Measurements from ENCODE around the gene GCNT2.
"Not testable (repeated sequence)": the region's sequence is repeated elsewhere in the genome, so short reads cannot be mapped to it uniquely, and the experiment has no call there.

GCNT2 gene

GRCh38 chr6:10578723-10579122 is 57.6 kb downstream of the GCNT2 start:
- no peak for DNase-seq (ENCODE audit: low read depth in 1 of 2, low spot score in 1 of 2)

DNA sequence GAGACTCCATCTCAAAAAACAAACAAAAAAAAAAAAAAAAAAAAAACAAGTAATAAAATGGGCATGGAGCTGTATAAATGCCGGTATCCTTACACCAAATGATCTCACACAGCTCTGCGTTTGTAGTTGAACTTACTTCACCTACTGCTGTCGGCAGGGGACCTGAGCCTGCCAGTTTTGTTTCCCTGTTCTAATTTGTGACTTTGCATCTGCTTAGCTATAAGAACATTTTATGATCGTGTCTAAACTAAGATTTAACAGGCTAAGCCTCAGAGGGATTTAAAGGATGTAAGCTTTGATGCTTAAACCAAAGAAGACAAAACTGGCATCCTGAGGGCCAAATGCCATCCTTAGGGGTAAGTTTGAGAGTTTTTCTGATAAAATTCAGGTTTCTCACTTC is 58.7 kb downstream of the GCNT2 start:
- DNase-seq (ENCODE audit: low read depth in 1 of 2, low spot score in 1 of 2) = no peak

- DNase-seq (ENCODE audit: low read depth in 1 of 2, low spot score in 1 of 2) = no peak
Measured at GRCh38 chr6:10580570-10580969, 59.4 kb downstream of the GCNT2 start.

DNA sequence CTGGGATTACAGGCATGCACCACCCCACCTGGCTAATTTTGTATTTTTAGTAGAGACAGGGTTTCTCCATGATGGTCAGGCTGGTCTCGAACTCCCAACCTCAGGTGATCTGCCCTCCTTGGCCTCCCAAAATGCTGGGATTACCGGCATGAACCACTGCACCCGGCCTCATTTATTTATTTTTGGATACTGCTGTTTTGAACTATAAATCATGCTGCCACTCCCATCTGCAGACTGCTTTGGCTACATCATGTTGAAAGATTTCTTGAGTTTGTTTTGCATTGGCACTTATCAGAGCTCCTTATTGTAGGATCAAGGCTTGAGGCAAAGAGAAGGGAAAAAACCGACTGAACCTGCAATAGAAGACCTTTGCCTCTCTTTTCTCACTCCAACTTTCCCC is 60.3 kb downstream of the GCNT2 start:
- not testable (repeated sequence) for DNase-seq (ENCODE audit: low read depth in 1 of 2, low spot score in 1 of 2)

DNA sequence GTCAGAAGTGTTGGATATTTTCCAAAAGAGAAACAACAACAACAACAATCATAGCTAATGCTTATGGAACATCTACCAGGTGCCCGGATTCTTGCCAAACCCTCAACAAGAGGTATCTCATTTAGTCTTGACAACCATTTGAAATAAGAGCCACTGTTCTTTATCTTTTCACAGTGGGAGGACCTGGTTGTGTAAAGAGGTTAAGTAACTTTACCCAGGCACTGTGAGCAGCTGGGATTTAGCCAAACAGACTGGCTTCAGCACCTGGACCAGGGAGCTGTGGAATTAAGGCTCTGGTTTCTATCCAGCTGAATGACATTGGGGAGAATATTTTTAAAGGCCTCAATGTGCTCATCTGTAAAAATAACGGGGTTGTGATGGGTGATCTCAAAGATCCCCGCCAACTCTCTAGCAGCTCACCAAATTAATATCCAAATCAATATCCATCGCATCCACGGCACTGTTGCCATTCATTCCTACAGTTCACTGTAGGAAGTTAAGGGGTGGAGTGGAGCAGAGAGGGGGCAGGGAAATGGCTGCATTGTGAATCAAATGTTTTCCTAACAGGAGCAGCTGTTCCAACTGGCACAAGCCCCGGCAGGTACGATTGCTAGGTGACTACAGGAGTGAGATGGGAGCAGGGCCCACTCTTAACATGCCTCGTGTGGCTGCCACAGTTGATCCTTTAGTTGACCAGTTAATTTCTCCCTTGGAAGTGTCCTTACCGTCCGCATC is 61.8 kb downstream of the GCNT2 start:
- DNase-seq (ENCODE audit: low read depth in 1 of 2, low spot score in 1 of 2) = no peak

DNA sequence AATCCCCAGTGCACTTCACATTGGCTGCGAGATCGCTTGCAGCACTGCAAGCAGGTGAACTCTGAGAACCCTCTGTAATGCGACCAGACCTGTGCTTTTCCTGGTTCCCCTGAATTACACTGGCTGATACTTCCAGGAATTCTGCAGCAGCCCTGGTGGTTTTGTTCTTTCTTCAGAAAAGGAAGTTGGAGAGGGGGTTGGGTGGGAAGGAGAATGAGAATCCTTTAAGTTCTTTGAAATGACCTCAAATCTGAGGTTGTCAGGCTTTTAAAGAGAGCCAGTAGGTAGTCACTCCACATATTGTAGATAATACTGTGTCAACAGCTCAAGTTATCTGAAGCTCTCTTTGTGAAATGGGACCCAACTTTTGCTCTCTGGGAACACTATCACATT is 62.4 kb downstream of the GCNT2 start:
- no peak for DNase-seq (ENCODE audit: low read depth in 1 of 2, low spot score in 1 of 2)

- DNase-seq (ENCODE audit: low read depth in 1 of 2, low spot score in 1 of 2) = no peak
Measured at GRCh38 chr6:10584607-10585006, 63.5 kb downstream of the GCNT2 start.

- DNase-seq (ENCODE audit: low read depth in 1 of 2, low spot score in 1 of 2) = no peak
Measured at GRCh38 chr6:10585209-10585845, 64.2 kb downstream of the GCNT2 start.

DNA sequence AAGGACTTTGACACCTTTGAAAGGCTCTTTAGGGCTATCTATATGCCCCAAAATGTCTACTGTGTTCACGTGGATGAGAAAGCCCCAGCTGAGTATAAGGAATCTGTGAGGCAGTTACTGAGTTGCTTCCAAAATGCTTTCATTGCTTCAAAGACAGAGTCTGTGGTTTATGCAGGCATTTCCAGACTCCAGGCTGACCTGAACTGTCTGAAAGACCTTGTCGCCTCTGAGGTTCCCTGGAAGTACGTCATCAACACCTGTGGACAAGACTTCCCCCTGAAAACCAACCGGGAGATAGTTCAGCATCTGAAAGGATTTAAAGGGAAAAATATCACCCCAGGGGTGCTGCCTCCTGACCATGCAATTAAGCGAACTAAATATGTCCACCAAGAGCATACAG is 65.2 kb downstream of the GCNT2 start:
- no peak for DNase-seq (ENCODE audit: low read depth in 1 of 2, low spot score in 1 of 2)

GRCh38 chr6:10587656-10588406 is 66.7 kb downstream of the GCNT2 start:
- no peak for DNase-seq (ENCODE audit: low read depth in 1 of 2, low spot score in 1 of 2)

GRCh38 chr6:10588562-10589428 is 67.6 kb downstream of the GCNT2 start:
- DNase-seq (ENCODE audit: low read depth in 1 of 2, low spot score in 1 of 2) = no peak

DNA sequence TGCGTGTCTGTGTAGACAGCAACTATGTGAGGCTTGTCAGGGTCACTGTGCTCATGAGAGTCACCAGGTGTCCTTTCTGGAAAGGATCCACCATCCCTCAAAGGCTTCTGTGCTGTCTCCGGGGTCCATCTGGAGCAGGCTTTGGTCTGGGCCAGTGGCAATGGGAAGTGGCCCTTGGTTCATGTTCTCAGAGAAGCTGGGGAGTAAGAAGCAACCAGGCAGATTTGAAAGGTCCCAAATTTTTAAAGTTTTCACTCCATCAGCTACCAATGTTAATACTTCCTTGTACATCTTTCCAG is 68.2 kb downstream of the GCNT2 start:
- no peak for DNase-seq (ENCODE audit: low read depth in 1 of 2, low spot score in 1 of 2)

- DNase-seq (ENCODE audit: low read depth in 1 of 2, low spot score in 1 of 2) = no peak
Measured at GRCh38 chr6:10589983-10590382, 68.8 kb downstream of the GCNT2 start.

DNA sequence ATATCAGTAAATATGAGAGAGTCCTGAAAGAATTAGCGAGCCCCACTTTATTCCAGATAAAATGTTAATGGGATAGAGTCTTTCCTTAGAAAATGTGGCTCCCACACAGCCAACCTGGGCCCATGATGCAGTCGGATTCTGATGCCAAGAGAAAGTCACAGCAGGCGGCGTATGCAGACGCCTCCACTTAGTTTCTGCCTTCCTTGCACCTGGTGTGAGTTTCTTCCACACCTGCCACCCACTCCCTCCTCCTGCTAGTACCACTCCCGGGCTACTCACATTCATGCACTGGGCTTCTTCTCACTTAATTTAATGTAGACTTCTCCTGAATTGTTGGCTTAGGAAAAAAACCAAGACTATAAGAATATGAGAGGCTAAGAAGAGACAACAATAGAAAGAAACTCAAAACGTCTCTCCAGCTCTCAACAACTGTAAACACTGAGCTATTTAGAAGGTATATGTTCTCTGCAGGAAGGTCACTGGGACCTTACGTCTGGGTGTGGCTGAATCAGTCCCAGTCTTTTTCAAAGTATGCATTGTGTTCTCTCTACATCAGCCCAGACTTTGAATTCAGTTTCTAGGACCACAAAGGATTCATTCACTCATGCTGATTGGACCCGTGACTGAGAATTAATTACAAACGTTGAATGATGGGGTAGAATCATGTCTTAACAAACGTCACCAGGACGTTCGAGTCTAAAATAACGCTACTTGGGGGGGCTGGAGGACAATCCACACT is 70.4 kb downstream of the GCNT2 start:
- no peak for DNase-seq (ENCODE audit: low read depth in 1 of 2, low spot score in 1 of 2)

DNA sequence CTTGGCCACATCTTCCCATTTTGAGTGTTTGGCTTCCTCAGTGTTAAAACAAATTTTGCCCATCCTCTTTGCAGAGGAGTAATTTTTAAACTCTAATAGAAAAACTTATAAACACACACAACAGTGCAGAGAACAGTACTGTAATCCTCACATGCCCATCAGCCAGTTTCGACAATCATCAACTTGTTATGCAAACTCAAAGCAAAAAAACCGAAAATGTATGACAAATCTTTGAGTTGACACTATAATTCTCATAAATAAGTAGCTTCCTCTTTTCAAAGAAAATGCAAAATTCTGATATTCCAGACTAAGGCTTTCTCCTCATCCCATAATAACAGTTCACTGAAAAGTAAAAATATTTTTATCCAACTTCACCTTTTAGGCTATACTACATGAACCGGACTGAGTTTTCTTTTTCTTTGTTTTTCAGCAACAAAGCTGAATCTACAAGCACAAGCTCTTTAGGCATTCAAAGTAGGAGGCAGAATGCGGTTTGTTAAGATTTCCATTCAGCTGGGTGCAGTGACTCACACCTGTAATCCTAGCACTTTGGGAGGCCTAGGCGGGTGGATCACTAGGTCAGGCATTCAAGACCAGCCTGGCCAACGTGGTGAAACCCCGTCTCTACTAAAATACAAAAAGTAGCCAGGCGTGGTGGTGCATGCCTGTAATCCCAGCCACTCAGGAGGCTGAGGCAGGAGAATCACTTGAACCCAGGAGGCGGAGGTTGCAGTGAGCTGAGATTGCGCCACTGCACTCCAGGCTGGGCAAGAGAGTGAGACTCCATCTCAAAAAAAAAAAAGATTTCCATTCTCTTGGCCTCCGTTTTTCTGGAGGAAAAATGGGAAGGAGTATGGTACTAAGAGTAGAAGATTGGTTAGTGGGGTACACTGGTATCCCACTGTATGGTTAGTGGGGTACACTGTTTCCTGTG is 74.8 kb downstream of the GCNT2 start:
- DNase-seq (ENCODE audit: low read depth in 1 of 2, low spot score in 1 of 2) = no peak

DNA sequence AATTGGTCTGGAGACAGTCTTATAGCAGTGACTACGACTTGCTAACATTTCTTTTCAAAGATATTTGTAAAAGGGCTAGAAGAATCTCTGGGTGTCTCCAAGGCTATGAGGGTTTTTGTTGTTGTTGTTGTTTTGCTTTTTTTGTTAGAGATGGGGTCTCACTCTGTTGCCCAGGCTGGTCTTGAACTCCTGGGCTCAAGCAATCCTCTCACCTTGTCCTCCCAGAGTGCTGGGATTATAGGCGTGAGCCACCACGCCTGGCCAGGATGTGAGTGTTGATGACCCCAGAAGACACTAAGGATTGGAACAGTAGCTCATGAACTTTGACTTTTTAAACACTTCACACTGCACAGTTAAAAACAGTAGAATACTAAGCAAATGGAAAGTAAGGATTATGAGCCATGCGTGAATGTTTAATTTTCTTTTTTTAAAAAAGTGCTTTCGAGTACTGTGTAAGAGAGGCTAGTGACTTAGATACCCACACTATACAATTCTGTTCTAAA is 76.4 kb downstream of the GCNT2 start:
- no peak for DNase-seq (ENCODE audit: low read depth in 1 of 2, low spot score in 1 of 2)

DNA sequence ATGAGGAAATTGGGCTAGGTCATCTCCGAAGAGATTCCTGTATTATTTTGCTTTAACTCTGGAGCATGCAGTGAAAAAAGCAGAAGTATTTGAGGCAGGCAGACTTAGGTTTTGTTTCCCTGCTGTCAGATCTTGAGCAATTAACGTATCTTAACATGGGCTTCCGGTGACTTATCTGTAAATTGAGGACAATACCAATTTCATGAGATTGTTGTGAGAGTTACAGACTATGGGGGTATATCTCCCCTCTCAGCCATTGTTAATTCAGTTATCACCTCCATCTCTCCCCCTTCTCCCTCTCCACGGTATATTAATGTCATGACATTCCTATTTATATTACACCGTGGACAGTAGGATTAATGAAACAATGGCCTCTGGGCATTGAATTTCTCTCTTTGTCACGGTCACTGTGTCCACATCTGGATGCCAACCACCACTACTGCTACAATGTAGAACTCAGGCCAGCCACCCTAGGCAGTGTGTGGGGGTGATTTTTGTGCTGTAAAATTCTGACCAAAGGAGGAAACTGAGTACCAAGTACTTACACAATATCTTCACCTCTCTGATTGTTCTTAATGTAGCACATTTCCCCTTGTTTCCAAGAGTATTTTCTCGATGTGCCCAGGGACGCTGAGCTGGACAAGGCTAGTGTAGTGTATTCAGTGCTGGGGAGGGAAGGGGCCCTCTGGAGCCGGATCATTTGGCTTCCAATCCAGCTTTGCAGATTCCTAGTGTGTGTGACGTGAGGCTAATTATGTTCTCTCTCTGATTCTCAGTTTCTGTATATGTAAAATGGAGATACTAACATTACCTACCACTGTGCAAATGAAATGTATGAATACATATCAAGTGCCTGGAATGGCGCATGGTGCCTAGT is 77.2 kb downstream of the GCNT2 start:
- no peak for DNase-seq (ENCODE audit: low read depth in 1 of 2, low spot score in 1 of 2)

DNA sequence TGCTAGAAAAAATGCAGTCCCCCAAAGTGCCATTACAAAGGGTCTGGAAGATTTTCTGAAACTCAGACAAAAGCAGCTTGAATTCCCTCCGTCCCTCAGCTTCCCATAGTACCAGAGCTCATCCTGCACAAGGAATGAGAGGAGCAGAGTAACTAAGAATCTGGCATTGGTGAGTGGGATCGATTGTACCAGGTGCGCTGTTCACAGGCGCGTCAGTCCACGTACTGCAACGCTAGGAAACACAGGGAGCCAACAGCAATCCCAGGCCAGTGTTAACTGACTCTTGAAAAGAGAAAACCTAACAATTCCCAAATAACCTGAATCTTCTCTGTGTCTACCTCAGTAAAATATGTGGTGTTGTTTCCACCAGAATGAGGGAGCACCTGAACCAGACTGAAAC is 77.9 kb downstream of the GCNT2 start:
- no peak for DNase-seq (ENCODE audit: low read depth in 1 of 2, low spot score in 1 of 2)

DNA sequence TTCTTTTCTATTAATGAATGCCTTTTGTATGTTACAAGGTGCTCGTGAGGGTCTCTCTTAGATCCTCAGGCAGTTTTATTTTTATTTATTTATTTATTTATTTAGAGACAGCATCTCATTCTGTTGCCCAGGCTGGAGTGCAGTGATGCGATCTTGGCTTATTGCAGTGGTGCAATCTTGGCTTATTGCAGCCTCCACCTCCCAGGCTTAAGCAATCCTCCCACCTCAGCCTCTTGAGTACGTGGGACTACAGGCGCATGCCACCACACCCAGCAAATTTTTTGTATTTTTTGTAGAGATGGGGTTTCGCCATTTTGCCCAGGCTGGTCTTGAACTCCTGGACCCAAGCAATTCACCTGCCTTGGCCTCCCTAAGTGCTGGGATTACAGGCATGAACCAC is 79.5 kb downstream of the GCNT2 start:
- DNase-seq (ENCODE audit: low read depth in 1 of 2, low spot score in 1 of 2) = not testable (repeated sequence)
